Ureter (tissue), 1 donor: Measurements from ENCODE around the gene NEUROG1. TPM values are rescaled to one million over a fixed set of nuclear protein-coding genes. Genes with fewer than 3 reads are reported as not detected.
"Not testable (repeated sequence)": the region's sequence is repeated elsewhere in the genome, so short reads cannot be mapped to it uniquely, and the experiment has no call there.

Source experiments
- DNase-seq: peaks from one replicate; pipeline ENCODE4 v3.0.0-alpha.2; 2020; ENCODE audit warnings: low spot score
- total RNA-seq: library from RNA; stranded (reverse); gene quantifications from one replicate; pipeline ENCODE4 v1.2.4, GENCODE V29; 2023
- donor health status: DM: yes; HTN: yes; CAD: no.

NEUROG1 gene
- total RNA-seq, 1 donor from 2014 or later: not detected

DNA sequence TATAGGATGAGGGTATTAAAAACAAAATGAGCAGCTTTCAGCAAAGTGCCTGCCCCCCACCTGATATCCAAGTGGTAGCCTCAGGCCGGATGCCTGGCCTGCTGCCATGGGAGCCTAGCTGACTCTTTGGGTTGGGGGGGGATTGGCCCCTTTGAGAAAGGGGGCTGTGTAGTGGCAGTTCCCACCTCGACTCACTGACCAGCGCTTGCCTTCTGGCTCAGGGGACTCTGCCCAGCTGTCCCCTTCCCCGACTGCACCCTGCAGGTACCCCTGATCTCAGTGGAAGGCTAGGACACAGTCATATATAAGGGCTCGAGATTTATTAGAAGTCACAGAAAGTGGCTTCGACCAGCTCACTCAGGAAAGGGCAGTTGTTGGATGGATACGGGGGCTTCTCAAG lies 1.5 kb upstream of the NEUROG1 start:
- DNase-seq: no peak

DNA sequence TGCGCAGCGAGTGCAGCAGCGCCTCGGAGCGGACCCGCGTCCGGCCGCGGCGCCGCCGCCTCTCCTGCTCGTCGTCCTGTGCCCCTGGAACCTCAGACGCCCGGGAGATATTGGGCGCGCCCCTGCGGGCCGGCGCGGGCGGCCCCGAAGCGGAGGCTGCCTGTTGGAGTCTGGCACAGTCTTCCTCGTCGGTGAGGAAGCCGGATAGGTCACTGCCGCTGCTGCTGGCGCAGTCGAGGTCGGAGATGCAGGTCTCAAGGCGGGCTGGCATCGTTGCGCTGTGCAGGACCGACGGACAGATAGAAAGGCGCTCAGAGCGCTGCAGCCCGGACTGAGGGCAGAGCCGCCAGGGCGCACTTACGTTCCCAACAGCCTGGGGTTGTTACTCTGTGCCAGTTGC lies 344 bp downstream of the NEUROG1 start:
- no peak for DNase-seq

DNA sequence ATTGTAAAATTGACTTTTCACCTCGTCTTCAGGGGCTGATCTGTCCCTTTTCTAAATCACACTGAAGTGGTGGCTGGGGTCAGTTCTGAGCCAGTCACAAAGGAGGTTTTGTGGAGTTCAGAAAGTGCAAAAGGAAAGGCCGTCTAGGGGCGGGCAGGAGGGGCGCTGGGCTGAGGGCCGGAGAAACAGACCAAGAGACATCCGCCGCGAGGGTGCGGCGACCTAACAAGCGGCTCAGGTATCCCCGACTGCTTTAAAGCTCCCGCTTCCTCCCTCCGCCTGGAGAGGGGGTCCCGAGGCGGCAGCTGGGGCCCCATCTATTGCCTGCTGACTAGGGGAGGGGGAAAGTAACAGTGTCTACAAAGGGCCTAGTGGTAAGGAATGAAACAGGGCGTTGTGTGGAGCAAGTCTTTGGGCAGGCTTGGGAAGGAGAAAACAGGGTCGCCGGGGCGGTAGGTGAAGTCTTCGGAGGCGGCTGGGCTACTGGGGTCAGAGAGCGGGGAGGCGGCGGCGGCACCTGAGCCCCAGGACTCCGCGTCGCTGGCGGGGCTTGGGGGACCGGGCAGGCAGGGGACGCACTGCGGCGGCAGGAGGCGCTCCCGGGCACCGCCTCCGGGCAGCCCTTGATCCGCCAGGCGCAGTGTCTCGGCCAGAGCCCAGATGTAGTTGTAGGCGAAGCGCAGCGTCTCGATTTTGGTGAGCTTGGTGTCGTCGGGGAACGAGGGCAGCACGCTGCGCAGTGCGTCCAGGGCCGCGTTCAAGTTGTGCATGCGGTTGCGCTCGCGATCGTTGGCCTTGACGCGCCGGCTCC lies 950 bp downstream of the NEUROG1 start:
- DNase-seq: no peak

DNA sequence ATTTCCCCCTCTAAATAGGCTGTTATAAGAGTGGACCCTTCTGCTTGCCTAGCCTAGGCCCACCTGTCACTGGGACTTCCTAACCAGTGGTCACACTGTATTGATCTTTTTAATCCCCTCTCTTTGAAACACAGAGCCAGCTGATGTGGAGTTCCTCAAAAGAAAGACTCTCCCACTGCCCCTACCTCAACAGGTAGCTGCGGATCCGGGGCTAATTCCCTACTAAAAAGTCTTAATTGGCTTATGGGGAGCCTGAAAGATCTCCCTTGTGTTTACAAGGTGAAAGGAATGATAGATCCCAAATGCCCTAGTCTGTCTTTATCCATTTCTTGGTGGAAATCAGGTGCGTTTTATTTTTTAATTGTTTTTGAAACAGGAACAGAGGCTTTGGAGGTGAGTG lies 2.0 kb downstream of the NEUROG1 start:
- no peak for DNase-seq

GRCh38 chr5:135533334-135533733 lies 2.4 kb downstream of the NEUROG1 start:
- no peak for DNase-seq

DNA sequence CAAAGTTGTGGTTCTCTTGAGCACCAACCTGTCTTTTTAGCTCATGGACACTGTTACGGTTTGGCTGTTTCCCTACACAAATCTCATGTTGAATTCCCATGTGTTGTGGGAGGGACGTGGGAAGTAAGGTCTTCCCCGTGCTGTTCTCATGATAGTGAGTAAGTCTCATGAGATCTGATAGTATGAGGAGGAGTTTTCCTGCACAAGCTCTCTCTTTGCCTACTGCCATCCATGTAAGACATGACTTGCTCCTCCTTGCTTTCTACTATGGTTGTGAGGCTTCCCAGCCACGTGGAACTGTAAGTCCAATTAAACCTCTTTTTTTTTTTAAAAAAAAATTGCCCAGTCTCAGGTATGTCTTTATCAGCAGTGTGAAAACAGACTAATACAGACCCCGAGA lies 6.2 kb downstream of the NEUROG1 start:
- not testable (repeated sequence) for DNase-seq

GRCh38 chr5:135526924-135527323 lies 8.8 kb downstream of the NEUROG1 start:
- DNase-seq: peak; percentile 15

- no peak for DNase-seq
Measured at GRCh38 chr5:135521964-135522363, 13.8 kb downstream of the NEUROG1 start.

- DNase-seq: peak; percentile 6
Measured at GRCh38 chr5:135517631-135518030, 18.1 kb downstream of the NEUROG1 start.

DNA sequence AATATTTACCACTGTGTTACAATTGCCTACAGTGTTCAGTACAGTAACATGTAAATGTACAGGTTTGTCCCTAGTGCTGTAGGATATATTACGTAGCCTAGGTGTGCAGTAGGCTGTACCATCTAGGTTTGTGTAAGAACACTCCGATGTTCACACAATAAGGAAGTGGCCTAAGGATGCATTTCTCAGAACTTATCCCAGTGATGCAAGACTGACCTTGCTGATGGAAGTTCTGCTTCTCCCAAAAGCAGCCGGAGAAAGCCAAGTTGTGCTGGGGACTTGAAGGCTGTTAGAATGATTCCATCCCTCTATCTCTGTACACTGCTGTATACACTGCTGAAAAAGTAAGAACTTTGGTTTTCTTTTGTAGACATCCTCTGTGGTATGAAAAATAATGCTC lies 21.6 kb downstream of the NEUROG1 start:
- no peak for DNase-seq

DNA sequence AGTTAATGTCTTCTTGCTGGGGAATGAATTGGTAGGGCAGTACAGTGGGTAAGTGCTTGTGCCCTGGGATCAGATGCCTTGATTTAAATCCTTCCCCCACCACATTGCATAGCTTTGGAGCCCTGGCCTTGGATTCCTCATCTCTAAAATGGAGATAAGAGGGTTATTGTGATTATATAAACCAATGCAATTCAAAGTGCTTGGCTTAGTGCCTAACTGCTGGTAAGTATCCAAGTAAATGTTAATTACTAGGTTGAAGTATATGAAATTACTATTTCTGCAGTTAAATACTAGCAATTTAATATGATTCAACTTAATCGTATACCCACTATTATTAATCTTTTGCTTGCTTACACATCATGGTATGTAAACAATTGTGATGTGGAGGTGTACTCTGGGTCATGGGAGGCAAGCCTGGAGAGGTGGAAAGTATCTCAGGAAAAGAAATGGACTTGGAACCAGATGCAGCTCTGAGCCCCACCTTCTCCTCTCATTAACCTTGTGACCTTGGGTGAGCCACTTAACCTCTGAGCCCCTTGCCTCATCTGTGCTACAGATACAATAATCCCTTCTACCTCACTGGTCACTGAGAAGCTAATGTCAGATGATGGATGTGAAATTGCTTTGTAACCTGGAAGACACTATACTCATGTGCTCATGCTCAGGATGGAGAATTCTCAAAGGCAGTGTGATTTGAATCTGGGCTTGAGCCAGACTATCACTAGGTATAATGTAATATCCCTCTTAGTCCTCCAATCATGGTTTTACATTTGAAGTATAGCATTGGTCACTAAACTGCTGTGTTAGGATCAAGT lies 23.8 kb downstream of the NEUROG1 start:
- DNase-seq: peak; percentile 9

- DNase-seq: peak; percentile 1
Measured at GRCh38 chr5:135509995-135510394, 25.8 kb downstream of the NEUROG1 start.

DNA sequence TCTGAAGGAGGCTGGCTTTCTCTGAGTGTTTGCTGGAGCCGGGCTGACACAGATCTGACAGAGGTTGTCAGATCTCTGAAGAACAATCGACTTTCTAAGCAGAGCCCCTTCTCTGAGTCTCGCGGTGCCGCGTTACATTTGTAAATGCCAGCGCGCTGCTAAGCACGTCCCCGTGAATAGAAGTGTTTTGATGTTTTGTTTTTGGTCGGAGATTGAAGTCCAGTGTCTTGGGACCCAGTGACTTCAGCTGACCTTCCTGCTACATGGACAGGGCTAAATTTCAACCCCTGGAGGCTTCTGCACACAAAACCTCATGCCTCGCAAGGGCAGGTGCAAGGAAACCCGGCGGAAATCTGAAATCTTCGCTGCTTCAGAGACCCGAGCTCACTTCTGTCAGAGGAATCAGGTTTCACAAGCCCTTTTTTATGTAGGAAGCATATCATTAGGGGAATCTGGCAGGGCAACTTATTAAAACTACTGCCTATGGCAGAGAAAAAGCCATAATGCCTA lies 27.2 kb downstream of the NEUROG1 start:
- peak; percentile 34 for DNase-seq

GRCh38 chr5:135505973-135506372 lies 29.8 kb downstream of the NEUROG1 start:
- DNase-seq: no peak

- DNase-seq: peak; percentile 19
Measured at GRCh38 chr5:135504376-135504775, 31.4 kb downstream of the NEUROG1 start.

GRCh38 chr5:135503871-135504270 lies 31.9 kb downstream of the NEUROG1 start:
- peak; percentile 18 for DNase-seq

DNA sequence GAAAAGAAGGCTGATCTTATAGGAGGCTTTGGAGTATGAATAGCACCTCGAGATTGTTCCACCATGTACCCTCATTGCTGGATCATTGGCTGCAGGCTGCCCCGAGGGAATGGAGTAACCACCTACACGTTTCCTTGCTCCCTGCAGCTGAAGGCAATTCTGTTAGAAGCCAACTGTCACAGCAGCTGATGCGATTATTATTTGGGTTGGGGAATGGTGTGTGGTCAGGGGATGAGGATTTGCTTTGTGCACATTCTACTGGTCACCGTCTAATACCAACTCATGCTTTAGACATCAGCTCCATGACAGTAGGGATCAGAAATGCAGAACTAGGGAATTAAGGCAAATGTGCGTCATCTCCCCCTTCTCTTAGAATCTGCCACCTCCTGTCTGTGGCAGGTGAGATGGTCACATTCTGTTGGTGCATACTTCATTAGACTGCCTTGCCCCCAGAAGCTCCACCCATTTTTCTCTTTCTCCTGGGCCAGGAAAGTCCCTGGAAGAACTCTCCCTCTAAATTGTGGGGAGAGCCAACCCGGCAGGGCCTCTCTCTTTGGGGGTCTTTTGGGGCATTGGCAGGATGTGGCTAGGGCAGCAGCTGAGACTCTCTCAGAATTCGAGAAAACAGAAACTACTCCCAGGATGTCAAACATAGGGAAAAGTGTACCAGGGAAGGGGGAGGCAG lies 32.8 kb downstream of the NEUROG1 start:
- DNase-seq: peak; percentile 35

- DNase-seq: no peak
Measured at GRCh38 chr5:135501965-135502364, 33.8 kb downstream of the NEUROG1 start.

- peak; percentile 18 for DNase-seq
Measured at GRCh38 chr5:135498637-135498995, 37.1 kb downstream of the NEUROG1 start.

DNA sequence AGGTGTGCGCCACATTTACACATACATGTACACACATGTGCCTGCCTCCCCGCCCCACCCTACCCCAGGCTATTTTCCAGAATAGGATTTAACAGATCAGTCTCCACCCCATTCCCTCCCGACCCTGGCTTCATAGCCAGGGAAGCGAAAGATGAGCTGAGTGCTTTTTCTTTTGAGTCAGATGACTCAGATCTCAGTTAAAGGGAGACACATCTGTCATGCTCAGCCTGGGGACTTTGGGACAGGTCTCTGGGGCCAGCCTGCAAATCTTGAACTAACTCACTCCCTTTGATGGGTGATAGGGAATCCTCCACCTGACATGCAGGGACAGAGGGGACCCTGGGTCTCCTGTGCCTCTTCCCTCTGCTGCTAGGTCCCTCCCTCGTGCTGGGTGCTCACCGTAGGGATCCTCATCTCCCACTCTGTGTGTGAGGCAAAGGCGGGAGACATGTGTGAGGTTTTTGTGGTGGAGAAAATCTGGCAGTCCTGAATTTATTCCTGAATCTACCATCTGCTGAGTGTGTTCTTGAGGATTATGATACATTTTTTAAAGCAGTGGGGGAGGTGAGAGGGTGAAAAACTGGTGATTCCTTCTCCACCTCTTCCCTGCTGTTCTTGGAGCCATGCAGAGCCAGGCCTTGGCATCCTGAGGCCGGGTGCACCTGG lies 37.7 kb downstream of the NEUROG1 start:
- peak; percentile 10 for DNase-seq

DNA sequence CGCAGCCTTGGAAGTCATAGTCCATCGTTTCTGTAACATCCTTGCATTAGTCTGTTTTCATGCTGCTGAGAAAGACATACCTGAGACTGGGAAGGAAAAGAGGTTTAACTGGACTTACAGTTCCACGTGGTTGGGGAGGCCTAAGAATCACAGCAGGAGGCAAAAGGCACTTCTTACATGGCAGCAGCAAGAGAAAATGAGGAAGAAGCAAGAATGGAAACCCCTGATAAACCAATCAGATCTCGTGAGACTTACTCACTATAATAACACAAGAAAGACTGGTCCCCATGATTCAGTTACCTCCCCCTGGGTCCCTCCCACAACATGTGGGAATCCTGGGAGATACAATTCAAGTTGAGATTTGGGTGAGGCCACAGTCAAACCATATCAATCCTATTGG lies 40.2 kb downstream of the NEUROG1 start:
- peak; percentile 4 for DNase-seq

- DNase-seq: peak; percentile 1
Measured at GRCh38 chr5:135494196-135494595, 41.6 kb downstream of the NEUROG1 start.
